Sigmoid colon (tissue), 7 donors: ENCODE results near the gene KIF6. TPM values are rescaled to one million over a fixed set of nuclear protein-coding genes. Genes with fewer than 3 reads are reported as not detected.
A peak's percentile ranks its signal among the peaks of the same experiment; 100 is the strongest.

Source experiments
- DNase-seq: peaks from one replicate; pipeline ENCODE4 v3.0.0-alpha.2; 2019
- H3K27ac ChIP-seq, 4 donors: fragments of 200-600 bp; sonication (generic); one replicate each; pipeline ENCODE4 v1.5.1; 2016 to 2019; ENCODE audit warnings: mild to moderate bottlenecking in 1 of 4
- H3K27me3 ChIP-seq, 3 donors: fragments of 200-600 bp; sonication (generic); one replicate each; pipeline ENCODE4 v1.5.1; 2019; ENCODE audit warnings: mild to moderate bottlenecking in 1 of 3
- H3K36me3 ChIP-seq, 4 donors: fragments of 200-600 bp; sonication (generic); one replicate each; pipeline ENCODE4 v1.5.1; 2016 to 2019
- H3K4me1 ChIP-seq, 4 donors: fragments of 200-600 bp; sonication (generic); one replicate each; pipeline ENCODE4 v1.5.1; 2017 to 2019
- H3K4me3 ChIP-seq, 4 donors: fragments of 200-600 bp; sonication (generic); one replicate each; pipeline ENCODE4 v1.5.1; 2017 to 2019; ENCODE audit warnings: mild to moderate bottlenecking in 2 of 4, moderate library complexity in 1 of 4
- H3K9me3 ChIP-seq, 4 donors: fragments of 200-600 bp in 3 of 4; sonication (generic) in 3 of 4; one replicate each; pipeline versions ENCODE4 v1.5.1 to v1.6.1; 2013 to 2019
- EP300 ChIP-seq, 4 donors: sonication (generic); formaldehyde crosslinking; IDR thresholded peaks; one replicate each; pipeline ENCODE4 v1.6.1; 2017; ENCODE audit warnings: antibody characterized with exemption in 4 of 4
- POLR2A ChIP-seq, 2 donors: fragments of 450-650 bp; IDR thresholded peaks; one replicate each; pipeline ENCODE4 v1.6.1; 2016; ENCODE audit warnings: antibody characterized with exemption in 2 of 2, mild to moderate bottlenecking in 2 of 2, moderate library complexity in 2 of 2
- POLR2AphosphoS5 ChIP-seq, 4 donors: sonication (generic); formaldehyde crosslinking; IDR thresholded peaks; one replicate each; pipeline ENCODE4 v1.6.1; 2017; ENCODE audit warnings: antibody characterized with exemption in 4 of 4
- WGBS, 2 donors: extraction: QIAGEN DNeasy Blood & Tissue Kit; methylation state at CpG; one replicate each; pipeline ENCODE4 v1.1.7; 2013; 5-methylcytosine and 5-hydroxymethylcytosine counted together
- intact Hi-C: fragments of 100-400 bp; cut with DNase I; formaldehyde crosslinking; loops from one replicate; pipeline ENCODE4 v1.15.1; 2023
- polyA plus RNA-seq, 3 donors: library from polyadenylated mRNA; stranded (reverse); fragments of 200-250 nt; gene quantifications; one replicate each; pipeline ENCODE4 v1.2.3, GENCODE V29; 2013
- total RNA-seq, 4 donors: library from RNA; depleted of rRNA; stranded (reverse); fragments of >200 nt; gene quantifications; one replicate each; pipeline ENCODE4 v1.1.0, GENCODE V29; 2016
- TF ChIP-seq, protein P1 (sequence below), 4 experiments: fragments of 450-650 bp in 3 of 4; fragments of 200-600 bp in 1 of 4; IDR thresholded peaks; one replicate each; pipeline ENCODE4 v1.5.1; 2016 to 2019; ENCODE audit warnings: antibody characterized with exemption in 4 of 4, mild to moderate bottlenecking in 3 of 4, moderate library complexity in 2 of 4
- donor health status: healthy with polysubstance abuse.
- donor health status: Bipolar disorder and iron deficiency.
- donor health status: healthy.

Gene KIF6
- total and polyA plus RNA-seq, 7 donors, result under 0.01 to 0.99 (median 0.36) TPM; not detected in 2

- Histone ChIP-seq H3K27me3 (no peaks in the 10 kb centered on the region), H3K27ac (peak overlapping the region in 2 of 4 donors; percentile 9 to 55), H3K9me3 (peaks cover 0 to 3% (median 0%) of the 10 kb centered on the region in 4 donors), H3K4me3 (no peak overlapping the region), H3K36me3 (no peaks in the 10 kb centered on the region), H3K4me1 (peaks cover 0 to 22% (median 10%) of the 10 kb centered on the region in 4 donors)
- TF ChIP-seq, protein P1, sequence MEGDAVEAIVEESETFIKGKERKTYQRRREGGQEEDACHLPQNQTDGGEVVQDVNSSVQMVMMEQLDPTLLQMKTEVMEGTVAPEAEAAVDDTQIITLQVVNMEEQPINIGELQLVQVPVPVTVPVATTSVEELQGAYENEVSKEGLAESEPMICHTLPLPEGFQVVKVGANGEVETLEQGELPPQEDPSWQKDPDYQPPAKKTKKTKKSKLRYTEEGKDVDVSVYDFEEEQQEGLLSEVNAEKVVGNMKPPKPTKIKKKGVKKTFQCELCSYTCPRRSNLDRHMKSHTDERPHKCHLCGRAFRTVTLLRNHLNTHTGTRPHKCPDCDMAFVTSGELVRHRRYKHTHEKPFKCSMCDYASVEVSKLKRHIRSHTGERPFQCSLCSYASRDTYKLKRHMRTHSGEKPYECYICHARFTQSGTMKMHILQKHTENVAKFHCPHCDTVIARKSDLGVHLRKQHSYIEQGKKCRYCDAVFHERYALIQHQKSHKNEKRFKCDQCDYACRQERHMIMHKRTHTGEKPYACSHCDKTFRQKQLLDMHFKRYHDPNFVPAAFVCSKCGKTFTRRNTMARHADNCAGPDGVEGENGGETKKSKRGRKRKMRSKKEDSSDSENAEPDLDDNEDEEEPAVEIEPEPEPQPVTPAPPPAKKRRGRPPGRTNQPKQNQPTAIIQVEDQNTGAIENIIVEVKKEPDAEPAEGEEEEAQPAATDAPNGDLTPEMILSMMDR (IDR thresholded peaks at IDR 0.05), result no peak
- TF ChIP-seq POLR2AphosphoS5 (IDR thresholded peaks at IDR 0.05) (no peak), POLR2A (IDR thresholded peaks at IDR 0.05) (no peak), EP300 (IDR thresholded peaks at IDR 0.05) (no peak)
- no peak for DNase-seq
- WGBS, 2 donors, result 60 to 69% methylated on average over 2 of the region's 2 CpGs
- intact Hi-C loops, result no loop called here
Observed at GRCh38 chr6:39496456-39496855, 228.8 kb downstream of the KIF6 start.

DNA sequence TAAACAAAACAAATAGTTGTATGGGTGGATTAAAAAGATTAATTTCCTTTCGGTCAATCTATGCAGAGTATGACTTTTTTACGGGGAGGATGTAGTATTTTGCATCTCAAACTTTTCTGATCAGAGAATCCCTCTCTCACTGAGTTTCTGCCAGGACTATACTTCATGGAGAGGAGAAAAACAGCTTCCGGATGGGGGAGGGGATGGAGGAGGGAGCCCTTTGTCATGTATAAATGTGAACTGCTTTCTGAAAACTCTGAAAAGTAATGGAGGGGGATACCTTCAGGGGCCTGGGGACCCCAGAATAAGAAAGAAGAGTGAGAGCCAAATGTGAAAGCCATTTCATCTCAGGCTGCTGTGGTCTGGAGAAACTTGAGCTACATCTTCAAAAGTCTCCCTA is 229.6 kb downstream of the KIF6 start:
- no peaks in the 10 kb centered on the region for H3K9me3 ChIP-seq
- H3K27me3 ChIP-seq, result no peaks in the 10 kb centered on the region
- TF ChIP-seq EP300 (IDR thresholded peaks at IDR 0.05), result no peak
- TF ChIP-seq POLR2AphosphoS5 (IDR thresholded peaks at IDR 0.05), result no peak
- TF ChIP-seq, protein P1 (IDR thresholded peaks at IDR 0.05), result no peak
- no peak for TF ChIP-seq POLR2A (IDR thresholded peaks at IDR 0.05)
- no peak overlapping the region for H3K27ac ChIP-seq
- H3K4me1 ChIP-seq, result peaks cover 0 to 22% (median 10%) of the 10 kb centered on the region in 4 donors
- H3K36me3 ChIP-seq, result no peaks in the 10 kb centered on the region
- intact Hi-C loops, result no loop called here
- H3K4me3 ChIP-seq, result no peak overlapping the region
- WGBS, 2 donors, result 67 to 80% methylated on average over 3 of the region's 3 CpGs
- no peak for DNase-seq

DNA sequence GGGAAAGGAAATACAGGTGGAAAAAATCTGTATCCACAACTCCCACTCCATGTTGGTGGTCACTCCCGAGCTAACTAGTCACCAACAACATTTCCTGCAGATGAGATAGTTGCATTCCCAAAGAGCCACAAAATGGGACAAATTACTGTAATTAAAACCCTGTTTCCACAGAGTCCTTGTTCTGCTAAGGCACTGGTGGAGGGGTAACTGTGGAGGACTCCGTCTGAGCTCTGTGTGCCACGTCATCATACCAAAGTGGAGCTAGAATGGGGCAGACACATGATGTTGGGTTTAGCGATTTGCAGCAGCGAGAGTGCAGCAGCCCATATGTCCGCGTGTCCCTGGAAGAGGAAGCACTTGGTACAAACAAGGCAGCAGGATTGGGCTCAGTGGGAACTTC is 230.2 kb downstream of the KIF6 start:
- TF ChIP-seq POLR2A (IDR thresholded peaks at IDR 0.05) (no peak), POLR2AphosphoS5 (IDR thresholded peaks at IDR 0.05) (no peak), EP300 (IDR thresholded peaks at IDR 0.05) (no peak)
- TF ChIP-seq, protein P1 (IDR thresholded peaks at IDR 0.05), result no peak
- Histone ChIP-seq H3K27me3 (no peaks in the 10 kb centered on the region), H3K9me3 (no peaks in the 10 kb centered on the region), H3K4me3 (no peak overlapping the region), H3K4me1 (peaks cover 0 to 22% (median 10%) of the 10 kb centered on the region in 4 donors), H3K36me3 (no peaks in the 10 kb centered on the region), H3K27ac (no peak overlapping the region)
- intact Hi-C loops, result no loop called here
- 88 to 90% methylated on average over 7 of the region's 7 CpGs for WGBS, 2 donors
- DNase-seq, result no peak

DNA sequence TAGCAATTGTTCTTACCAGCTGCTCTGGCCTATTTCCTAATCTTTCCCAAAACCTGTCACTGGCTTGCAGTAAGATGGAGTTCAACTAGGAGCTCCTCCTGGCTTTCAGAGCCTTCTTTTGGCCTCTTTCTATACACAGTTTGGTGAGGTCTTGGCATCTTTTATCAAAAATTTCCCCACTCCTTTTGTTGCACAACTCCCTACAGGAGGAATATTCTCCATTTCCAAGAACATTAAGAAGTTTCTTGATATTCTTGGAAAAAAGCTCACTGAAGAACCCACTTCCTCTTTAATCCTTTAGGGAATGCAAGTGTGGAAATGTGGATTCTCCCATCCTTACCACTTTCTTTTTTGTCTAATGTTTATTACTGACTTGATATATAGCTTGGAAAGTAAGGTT is 231.4 kb downstream of the KIF6 start:
- Histone ChIP-seq H3K9me3 (no peaks in the 10 kb centered on the region), H3K27ac (peak overlapping the region in 2 of 4 donors; percentile 4 to 65), H3K4me3 (no peak overlapping the region), H3K4me1 (peaks cover 0 to 22% (median 10%) of the 10 kb centered on the region in 4 donors), H3K27me3 (no peaks in the 10 kb centered on the region), H3K36me3 (no peaks in the 10 kb centered on the region)
- no peak for DNase-seq
- intact Hi-C loops, result no loop called here
- no peak for TF ChIP-seq POLR2A (IDR thresholded peaks at IDR 0.05)
- TF ChIP-seq EP300 (IDR thresholded peaks at IDR 0.05), result no peak
- TF ChIP-seq, protein P1 (IDR thresholded peaks at IDR 0.05), result no peak
- TF ChIP-seq POLR2AphosphoS5 (IDR thresholded peaks at IDR 0.05), result peak in 3 of 4 donors; percentile 19 to 39 (median 26)

GRCh38 chr6:39493174-39493573 is 232.0 kb downstream of the KIF6 start:
- Histone ChIP-seq H3K4me1 (peaks cover 0 to 22% (median 10%) of the 10 kb centered on the region in 4 donors), H3K27ac (peak overlapping the region in 2 of 4 donors; percentile 4 to 65)
- intact Hi-C loops, result no loop called here

More at GRCh38 chr6:39493174-39493573, 232.0 kb downstream of the KIF6 start:
- Histone ChIP-seq H3K27me3 (no peaks in the 10 kb centered on the region), H3K9me3 (no peaks in the 10 kb centered on the region), H3K4me3 (no peak overlapping the region), H3K36me3 (no peaks in the 10 kb centered on the region)
- no peak for DNase-seq
- TF ChIP-seq EP300 (IDR thresholded peaks at IDR 0.05) (no peak), POLR2A (IDR thresholded peaks at IDR 0.05) (no peak), POLR2AphosphoS5 (IDR thresholded peaks at IDR 0.05) (no peak)
- TF ChIP-seq, protein P1 (IDR thresholded peaks at IDR 0.05), result no peak
